GM23338 (cell line): Measurements from ENCODE around the gene TMX2. TPM values are rescaled to one million over a fixed set of nuclear protein-coding genes. Genes with fewer than 3 reads are reported as not detected.
A peak's percentile ranks its signal among the peaks of the same experiment; 100 is the strongest.

Source experiments
- ATAC-seq: fragments of 200-7000 bp; cut with Tn5 transposase; 3 replicates; pipeline ENCODE4 v1.9.1; 2020
- DNase-seq: peaks from one replicate; pipeline ENCODE4 v3.0.0-alpha.2; 2015; ENCODE audit warnings: low spot score
- H2AFZ ChIP-seq: fragments of 200-600 bp; sonication (generic); 2 replicates; pipeline ENCODE4 v1.8.0; 2016; ENCODE audit warnings: antibody characterized with exemption, mild to moderate bottlenecking, moderate library complexity
- H3F3A ChIP-seq: fragments of 200-600 bp; sonication (generic); replicated peaks from 2 replicates; pipeline ENCODE4 v1.8.0; 2017; ENCODE audit warnings: antibody characterized with exemption, mixed run types, low read depth
- H3K27ac ChIP-seq: fragments of 200-600 bp; sonication (generic); 2 replicates; pipeline ENCODE4 v1.6.1; 2016; ENCODE audit warnings: low read depth
- H3K27me3 ChIP-seq: fragments of 200-600 bp; sonication (generic); 2 replicates; pipeline ENCODE4 v1.8.0; 2016; ENCODE audit warnings: mild to moderate bottlenecking, mixed run types, moderate library complexity; ENCODE audit not compliant: insufficient read depth
- H3K36me3 ChIP-seq: fragments of 200-600 bp; sonication (generic); 2 replicates; pipeline ENCODE4 v1.8.0; 2016; ENCODE audit warnings: mild to moderate bottlenecking; ENCODE audit not compliant: insufficient read depth
- H3K4me1 ChIP-seq: fragments of 200-600 bp; sonication (generic); 2 replicates; pipeline ENCODE4 v1.8.0; 2016; ENCODE audit warnings: mild to moderate bottlenecking, moderate library complexity; ENCODE audit not compliant: insufficient read depth
- H3K4me2 ChIP-seq: fragments of 200-600 bp; sonication (generic); 2 replicates; pipeline ENCODE4 v1.7.1; 2017; ENCODE audit warnings: mixed run types
- H3K4me3 ChIP-seq: fragments of 200-600 bp; sonication (generic); 2 replicates; pipeline ENCODE4 v1.6.1; 2016; ENCODE audit warnings: mixed run types
- H3K79me2 ChIP-seq: fragments of 200-600 bp; sonication (generic); replicated peaks from 2 replicates; pipeline ENCODE4 v1.8.0; 2017; ENCODE audit warnings: mild to moderate bottlenecking; ENCODE audit not compliant: insufficient read depth
- H3K9me2 ChIP-seq: fragments of 200-600 bp; sonication (generic); 2 replicates; pipeline ENCODE4 v1.8.0; 2017; ENCODE audit not compliant: insufficient read depth
- H4K20me1 ChIP-seq: fragments of 200-600 bp; sonication (generic); replicated peaks from 2 replicates; pipeline ENCODE4 v1.8.0; 2017; ENCODE audit warnings: mild to moderate bottlenecking; ENCODE audit not compliant: insufficient read depth
- H3K27ac Mint-ChIP-seq: 2 replicates; pipeline ENCODE4 v1.8.0; 2020; ENCODE audit warnings: inconsistent platforms, mild to moderate bottlenecking, moderate library complexity, mixed read lengths
- H3K27me3 Mint-ChIP-seq: 3 replicates; pipeline ENCODE4 v1.8.0; 2022; ENCODE audit warnings: low read depth, mild to moderate bottlenecking, moderate library complexity, mixed read lengths, inconsistent platforms; ENCODE audit not compliant: insufficient read depth, poor library complexity
- H3K36me3 Mint-ChIP-seq: 3 replicates; pipeline ENCODE4 v1.8.0; 2021; ENCODE audit warnings: low read depth, mild to moderate bottlenecking, inconsistent platforms, moderate library complexity, mixed read lengths
- H3K4me1 Mint-ChIP-seq: 3 replicates; pipeline ENCODE4 v1.8.0; 2020; ENCODE audit warnings: mild to moderate bottlenecking, inconsistent platforms, mixed read lengths
- H3K4me3 Mint-ChIP-seq: 3 replicates; pipeline ENCODE4 v1.8.0; 2021; ENCODE audit warnings: moderate library complexity, mild to moderate bottlenecking, inconsistent platforms, mixed read lengths
- H3K9me3 Mint-ChIP-seq: 3 replicates; pipeline ENCODE4 v1.8.0; 2020; ENCODE audit warnings: moderate library complexity, mild to moderate bottlenecking, inconsistent platforms, mixed read lengths
- CREB1 ChIP-seq: fragments of 250-450 bp; sonication (Bioruptor Pico); IDR thresholded peaks from 2 replicates; pipeline ENCODE4 v1.5.0; 2020; ENCODE audit warnings: low read depth, mild to moderate bottlenecking, moderate library complexity
- CTCF ChIP-seq, 2 experiments: fragments of 200-600 bp in 1 of 2; sonication (generic) in 1 of 2; conservative IDR thresholded peaks; 2 replicates each; pipeline versions ENCODE4 v1.5.1 to v1.6.1; 2016 to 2017; ENCODE audit warnings: antibody characterized with exemption in 2 of 2, low read depth in 2 of 2, mild to moderate bottlenecking in 2 of 2, moderate library complexity in 1 of 2
- ETS1 ChIP-seq: IDR thresholded peaks from 2 replicates; pipeline ENCODE4 v1.6.1; 2016; ENCODE audit warnings: antibody characterized with exemption
- EZH2 ChIP-seq: fragments of 200-600 bp; sonication (generic); IDR thresholded peaks from one replicate; pipeline ENCODE4 v1.8.0; 2017; ENCODE audit warnings: antibody characterized with exemption, mild to moderate bottlenecking, low read depth; ENCODE audit not compliant: unreplicated experiment
- EZH2phosphoT487 ChIP-seq: fragments of 200-600 bp; sonication (generic); IDR thresholded peaks from one replicate; pipeline ENCODE4 v1.8.1; 2018; ENCODE audit warnings: antibody characterized with exemption; ENCODE audit not compliant: unreplicated experiment
- JUNB ChIP-seq: IDR thresholded peaks from one replicate; pipeline ENCODE4 v1.6.1; 2016; ENCODE audit warnings: antibody characterized with exemption; ENCODE audit not compliant: unreplicated experiment
- NANOG ChIP-seq: IDR thresholded peaks from 2 replicates; pipeline ENCODE4 v1.6.1; 2016; ENCODE audit warnings: antibody characterized with exemption, borderline replicate concordance
- POLR2AphosphoS5 ChIP-seq: IDR thresholded peaks from 2 replicates; pipeline ENCODE4 v1.6.1; 2016; ENCODE audit warnings: antibody characterized with exemption, low read depth
- REST ChIP-seq: IDR thresholded peaks from one replicate; pipeline ENCODE4 v1.6.1; 2018; ENCODE audit warnings: antibody characterized with exemption; ENCODE audit not compliant: unreplicated experiment
- STAT1 ChIP-seq: IDR thresholded peaks from one replicate; pipeline ENCODE4 v1.6.1; 2016; ENCODE audit warnings: antibody characterized with exemption; ENCODE audit not compliant: unreplicated experiment
- ZNF114 ChIP-seq: fragments of 250-450 bp; sonication (Bioruptor Pico); IDR thresholded peaks from 2 replicates; pipeline ENCODE4 v1.5.0; 2020; ENCODE audit warnings: mild to moderate bottlenecking, moderate library complexity
- ZNF331 ChIP-seq: fragments of 250-450 bp; sonication (Bioruptor Pico); IDR thresholded peaks from 2 replicates; pipeline ENCODE4 v1.5.0; 2020; ENCODE audit warnings: low read depth, mild to moderate bottlenecking, moderate library complexity
- ZNF462 ChIP-seq: fragments of 250-450 bp; sonication (Bioruptor Pico); IDR thresholded peaks from 2 replicates; pipeline ENCODE4 v1.5.0; 2020; ENCODE audit warnings: mild to moderate bottlenecking, moderate library complexity
- polyA plus RNA-seq: library from polyadenylated mRNA; unstranded; fragments of >200 nt; fragmentation: Nextera tagmentation; extraction: Ambion mirVana; gene quantifications from 2 replicates; pipeline ENCODE4 v1.2.1, GENCODE V29; 2016
- total RNA-seq: library from RNA; depleted of rRNA; stranded (reverse); fragments of >200 nt; shearing (Covaris generic); gene quantifications from 2 replicates; pipeline ENCODE4 v1.2.3, GENCODE V29; 2014

Gene TMX2
- total and polyA plus RNA-seq, 2 experiments from 2014 or later = 59.2 to 69.3 TPM

- Histone ChIP-seq H3K4me1 (peaks cover 59% of the 10 kb centered on the region), H4K20me1 (no peaks in the 10 kb centered on the region; the same call in 1 of the 2 replicates), H3F3A (no peaks in the 10 kb centered on the region; the same call in 1 of the 2 replicates), H3K79me2 (peaks cover 89% of the 10 kb centered on the region), H3K4me2 (peak overlapping the region; percentile 57), H3K27me3 (no peaks in the 10 kb centered on the region), H3K4me3 (peak overlapping the region; percentile 28), H3K36me3 (no peaks in the 10 kb centered on the region), H3K27ac (peak overlapping the region; percentile 98), H2AFZ (no peak overlapping the region), H3K9me2 (no peaks in the 10 kb centered on the region)
- peak overlapping the region; percentile 99 for H3K27ac Mint-ChIP-seq
- H3K9me3 Mint-ChIP-seq = no peaks in the 10 kb centered on the region
- peak overlapping the region; percentile 50 for H3K4me3 Mint-ChIP-seq
- H3K36me3 Mint-ChIP-seq = peaks cover 2% of the 10 kb centered on the region; the same call in 1 of the 3 replicates
- peaks cover 84% of the 10 kb centered on the region for H3K4me1 Mint-ChIP-seq
- no peak for TF ChIP-seq EZH2
- TF ChIP-seq ZNF331 (CRISPR knock-in tag) = no peak
- TF ChIP-seq ZNF462 (CRISPR knock-in tag) = no peak
- no peak for TF ChIP-seq JUNB
- TF ChIP-seq EZH2phosphoT487 = no peak
- TF ChIP-seq ZNF114 (CRISPR knock-in tag) = no peak
- TF ChIP-seq CTCF (conservative IDR thresholded peaks at IDR 0.05; ENCODE audit: low read depth in 2 of 2) = no peak
- no peak for TF ChIP-seq CREB1 (CRISPR knock-in tag)
- no peak for TF ChIP-seq STAT1
- no peak for TF ChIP-seq NANOG
- TF ChIP-seq ETS1 = no peak
- no peak for TF ChIP-seq POLR2AphosphoS5
- TF ChIP-seq REST = no peak
- H3K27me3 Mint-ChIP-seq = peaks cover 10% of the 10 kb centered on the region
- DNase-seq (peak; percentile 84), ATAC-seq (peak; percentile 18)
These were observed 66.9 kb downstream of the TMX2 start for GRCh38 chr11:57779276-57779675.
